Coronary artery (tissue), 2 donors: Measurements from ENCODE around the gene SVOP.

ENCODE experiments used
- DNase-seq: peaks from one replicate; pipeline ENCODE4 v3.0.0-alpha.2; 2017; ENCODE audit warnings: low spot score
- H3K27ac ChIP-seq, 2 donors: fragments of 200-600 bp; sonication (generic); one replicate each; pipeline ENCODE4 v1.5.1; 2016 to 2019
- H3K4me3 ChIP-seq: fragments of 200-600 bp; sonication (generic); 2 replicates; pipeline ENCODE4 v1.5.1; 2016; ENCODE audit warnings: mild to moderate bottlenecking, moderate library complexity
- TF ChIP-seq, protein P1 (sequence below): fragments of 200-600 bp; sonication (generic); IDR thresholded peaks from one replicate; pipeline ENCODE4 v1.5.1; 2019; ENCODE audit warnings: antibody characterized with exemption

The SVOP gene

GRCh38 chr12:108947097-108947496 lies 73.8 kb downstream of the SVOP start:
- TF ChIP-seq, protein P1, sequence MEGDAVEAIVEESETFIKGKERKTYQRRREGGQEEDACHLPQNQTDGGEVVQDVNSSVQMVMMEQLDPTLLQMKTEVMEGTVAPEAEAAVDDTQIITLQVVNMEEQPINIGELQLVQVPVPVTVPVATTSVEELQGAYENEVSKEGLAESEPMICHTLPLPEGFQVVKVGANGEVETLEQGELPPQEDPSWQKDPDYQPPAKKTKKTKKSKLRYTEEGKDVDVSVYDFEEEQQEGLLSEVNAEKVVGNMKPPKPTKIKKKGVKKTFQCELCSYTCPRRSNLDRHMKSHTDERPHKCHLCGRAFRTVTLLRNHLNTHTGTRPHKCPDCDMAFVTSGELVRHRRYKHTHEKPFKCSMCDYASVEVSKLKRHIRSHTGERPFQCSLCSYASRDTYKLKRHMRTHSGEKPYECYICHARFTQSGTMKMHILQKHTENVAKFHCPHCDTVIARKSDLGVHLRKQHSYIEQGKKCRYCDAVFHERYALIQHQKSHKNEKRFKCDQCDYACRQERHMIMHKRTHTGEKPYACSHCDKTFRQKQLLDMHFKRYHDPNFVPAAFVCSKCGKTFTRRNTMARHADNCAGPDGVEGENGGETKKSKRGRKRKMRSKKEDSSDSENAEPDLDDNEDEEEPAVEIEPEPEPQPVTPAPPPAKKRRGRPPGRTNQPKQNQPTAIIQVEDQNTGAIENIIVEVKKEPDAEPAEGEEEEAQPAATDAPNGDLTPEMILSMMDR, result no peak
- DNase-seq, result no peak
- Histone ChIP-seq H3K27ac (no peak overlapping the region), H3K4me3 (no peak overlapping the region)

GRCh38 chr12:108940138-108940537 lies 80.7 kb downstream of the SVOP start:
- no peak overlapping the region for H3K27ac ChIP-seq
- TF ChIP-seq, protein P1, result no peak
- no peak for DNase-seq
- H3K4me3 ChIP-seq, result no peak overlapping the region

DNA sequence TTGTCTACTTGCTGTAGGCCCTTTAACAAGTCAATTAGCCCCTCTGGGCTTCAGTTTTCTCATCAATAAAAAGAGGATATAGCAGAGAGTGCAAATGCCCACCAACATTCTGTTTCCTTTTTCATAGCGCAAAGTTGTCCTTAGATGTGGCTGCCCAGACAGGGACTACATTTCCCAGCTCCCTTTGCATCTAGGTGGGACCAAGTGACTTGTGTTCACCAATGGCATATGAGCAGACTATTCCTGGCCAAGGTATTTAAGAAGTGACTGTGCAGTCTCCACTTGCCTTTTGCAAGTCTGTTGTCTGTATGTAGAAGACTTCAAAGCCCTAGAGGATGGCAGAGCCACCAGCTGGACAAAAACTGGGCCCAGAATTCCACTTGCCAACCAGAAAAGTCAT lies 81.3 kb downstream of the SVOP start:
- TF ChIP-seq, protein P1, result no peak
- DNase-seq, result no peak
- H3K27ac ChIP-seq, result no peak overlapping the region
- H3K4me3 ChIP-seq, result no peak overlapping the region

- Histone ChIP-seq H3K4me3 (no peak overlapping the region), H3K27ac (no peak overlapping the region)
- DNase-seq, result no peak
- TF ChIP-seq, protein P1, result no peak
Measured at GRCh38 chr12:108938247-108938924, 82.5 kb downstream of the SVOP start.

DNA sequence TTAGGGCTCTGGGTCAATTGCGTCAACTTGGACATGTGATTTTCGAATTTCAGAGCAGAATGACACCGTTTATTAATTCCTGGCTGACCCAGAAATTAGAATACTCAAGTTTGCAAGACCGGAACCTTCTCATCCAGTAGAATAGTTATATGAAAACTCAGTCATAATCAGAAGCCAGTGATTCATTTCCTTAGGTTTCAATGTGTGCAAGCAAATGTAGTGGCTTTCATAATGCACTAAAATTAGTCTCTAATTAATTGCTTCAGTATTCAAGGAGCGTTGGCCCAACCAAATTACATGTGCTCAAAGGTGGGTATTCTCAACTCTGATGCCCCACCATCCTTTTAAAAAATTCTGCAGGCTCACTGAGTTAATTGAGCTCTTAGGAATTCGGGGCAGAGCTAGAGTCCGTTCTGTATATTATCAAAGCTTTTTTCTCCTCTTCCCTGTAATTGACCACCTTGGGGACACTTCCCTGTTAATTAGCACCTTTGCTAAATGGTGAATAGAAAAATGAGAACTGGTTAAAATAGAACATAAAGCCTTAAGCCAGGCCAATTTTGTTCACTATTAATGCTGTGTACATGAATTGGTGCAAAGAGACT lies 85.6 kb downstream of the SVOP start:
- no peak overlapping the region for H3K27ac ChIP-seq
- TF ChIP-seq, protein P1, result no peak
- no peak for DNase-seq
- H3K4me3 ChIP-seq, result no peak overlapping the region

DNA sequence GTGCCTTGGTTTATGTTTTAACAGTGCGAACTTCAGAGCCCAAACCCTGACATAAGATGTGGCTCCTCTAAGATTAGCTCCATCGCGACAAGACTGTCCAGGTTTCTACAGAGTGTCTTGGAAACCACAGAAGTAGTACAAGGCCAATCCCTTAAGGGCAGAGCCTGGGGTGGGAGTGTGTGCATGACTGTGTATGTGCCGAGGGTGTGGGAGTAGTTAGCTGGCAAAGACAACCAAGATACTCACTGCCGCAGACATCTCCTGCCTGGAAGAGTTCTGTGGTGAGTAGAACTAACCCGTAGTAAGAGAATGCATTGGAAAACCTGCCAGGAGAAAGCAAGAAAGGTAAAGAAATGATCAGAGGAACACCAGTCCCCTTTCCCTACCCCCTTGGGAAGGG lies 86.9 kb downstream of the SVOP start:
- TF ChIP-seq, protein P1, result no peak
- no peak for DNase-seq
- no peak overlapping the region for H3K4me3 ChIP-seq
- no peak overlapping the region for H3K27ac ChIP-seq

DNA sequence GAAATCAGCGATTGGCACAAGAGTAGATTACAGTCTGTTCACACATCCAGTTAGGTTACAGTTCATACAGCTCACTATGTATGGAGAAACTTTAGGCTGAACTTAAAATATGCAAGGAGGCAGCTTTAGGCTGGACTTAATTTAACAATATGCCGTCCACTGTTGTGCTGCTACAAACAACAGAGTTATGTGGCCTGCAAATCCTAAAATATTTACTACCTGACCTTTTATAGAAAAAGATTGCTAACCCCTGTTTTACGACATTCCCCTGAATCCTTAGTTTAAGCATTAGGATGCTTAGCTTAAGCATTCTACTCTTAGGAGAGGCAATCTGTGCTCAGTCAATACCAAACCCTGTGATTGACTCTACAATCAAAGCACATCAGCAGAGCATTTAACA lies 90.1 kb downstream of the SVOP start:
- Histone ChIP-seq H3K27ac (no peak overlapping the region), H3K4me3 (no peak overlapping the region)
- TF ChIP-seq, protein P1, result no peak
- no peak for DNase-seq
